ENCODE data around the gene KIF16B.

- TF ChIP-seq CTCF (IDR thresholded peaks at IDR 0.05) = no peak
- TF ChIP-seq POLR2A (IDR thresholded peaks at IDR 0.05) = no peak
Observed at GRCh38 chr20:16408981-16409380, 164.3 kb downstream of the KIF16B start.
